GM12801 (cell line): ENCODE results near the gene GLO1.

Experiments
- TF ChIP-seq, protein P1 (sequence below): IDR thresholded peaks from one replicate; pipeline ENCODE4 v1.5.1; 2011; ENCODE audit warnings: control low read depth; ENCODE audit not compliant: insufficient read length; ENCODE audit errors: extremely low read depth

The GLO1 gene

DNA sequence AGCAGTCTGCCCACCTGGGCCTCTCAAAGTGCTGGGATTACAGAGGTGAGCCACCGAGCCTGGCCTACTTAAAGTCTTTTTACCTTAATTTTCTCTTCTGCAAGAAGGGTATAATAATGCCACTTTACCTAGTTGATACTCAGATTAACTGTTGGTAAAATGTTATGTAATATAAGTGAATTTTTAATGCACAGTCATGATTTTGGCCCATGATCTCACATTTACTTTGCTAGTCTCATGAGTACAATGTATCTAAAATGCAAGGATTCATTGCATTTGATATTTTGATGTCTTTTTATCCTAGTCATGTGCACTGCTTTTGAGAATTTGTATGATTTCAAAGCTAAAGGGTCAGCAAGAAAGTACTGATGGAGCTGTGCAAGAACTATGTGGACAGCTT is 25.3 kb upstream of the GLO1 start:
- TF ChIP-seq, protein P1, sequence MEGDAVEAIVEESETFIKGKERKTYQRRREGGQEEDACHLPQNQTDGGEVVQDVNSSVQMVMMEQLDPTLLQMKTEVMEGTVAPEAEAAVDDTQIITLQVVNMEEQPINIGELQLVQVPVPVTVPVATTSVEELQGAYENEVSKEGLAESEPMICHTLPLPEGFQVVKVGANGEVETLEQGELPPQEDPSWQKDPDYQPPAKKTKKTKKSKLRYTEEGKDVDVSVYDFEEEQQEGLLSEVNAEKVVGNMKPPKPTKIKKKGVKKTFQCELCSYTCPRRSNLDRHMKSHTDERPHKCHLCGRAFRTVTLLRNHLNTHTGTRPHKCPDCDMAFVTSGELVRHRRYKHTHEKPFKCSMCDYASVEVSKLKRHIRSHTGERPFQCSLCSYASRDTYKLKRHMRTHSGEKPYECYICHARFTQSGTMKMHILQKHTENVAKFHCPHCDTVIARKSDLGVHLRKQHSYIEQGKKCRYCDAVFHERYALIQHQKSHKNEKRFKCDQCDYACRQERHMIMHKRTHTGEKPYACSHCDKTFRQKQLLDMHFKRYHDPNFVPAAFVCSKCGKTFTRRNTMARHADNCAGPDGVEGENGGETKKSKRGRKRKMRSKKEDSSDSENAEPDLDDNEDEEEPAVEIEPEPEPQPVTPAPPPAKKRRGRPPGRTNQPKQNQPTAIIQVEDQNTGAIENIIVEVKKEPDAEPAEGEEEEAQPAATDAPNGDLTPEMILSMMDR = no peak

GRCh38 chr6:38725414-38726183 is 22.7 kb upstream of the GLO1 start:
- TF ChIP-seq, protein P1 = no peak

GRCh38 chr6:38724343-38724742 is 21.4 kb upstream of the GLO1 start:
- TF ChIP-seq, protein P1 = no peak

DNA sequence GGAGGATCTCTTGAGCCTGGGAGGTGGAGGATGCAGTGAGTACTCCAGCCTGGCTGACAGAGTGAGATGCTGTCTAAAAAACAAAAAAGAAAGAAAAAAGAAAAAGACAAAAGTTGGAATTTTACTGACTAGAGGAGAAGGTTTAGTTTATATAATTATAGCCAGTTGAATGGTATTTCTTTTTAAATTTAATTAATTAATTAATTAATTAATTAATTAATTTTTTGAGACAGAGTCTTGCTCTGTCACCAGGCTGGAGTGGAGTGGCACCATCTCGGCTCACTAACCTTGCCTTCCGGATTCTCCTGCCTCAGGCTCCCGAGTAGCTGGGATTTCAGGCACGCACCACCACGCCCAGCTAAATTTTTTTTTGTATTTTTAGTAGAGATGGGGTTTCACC is 20.8 kb upstream of the GLO1 start:
- TF ChIP-seq, protein P1 = no peak

- TF ChIP-seq, protein P1 = no peak
Measured at GRCh38 chr6:38722727-38723334, 19.9 kb upstream of the GLO1 start.

GRCh38 chr6:38722038-38722437 is 19.1 kb upstream of the GLO1 start:
- TF ChIP-seq, protein P1 = no peak

- TF ChIP-seq, protein P1 = no peak
Measured at GRCh38 chr6:38720295-38720694, 17.4 kb upstream of the GLO1 start.
